ENCODE data around the gene GP5.

DNA sequence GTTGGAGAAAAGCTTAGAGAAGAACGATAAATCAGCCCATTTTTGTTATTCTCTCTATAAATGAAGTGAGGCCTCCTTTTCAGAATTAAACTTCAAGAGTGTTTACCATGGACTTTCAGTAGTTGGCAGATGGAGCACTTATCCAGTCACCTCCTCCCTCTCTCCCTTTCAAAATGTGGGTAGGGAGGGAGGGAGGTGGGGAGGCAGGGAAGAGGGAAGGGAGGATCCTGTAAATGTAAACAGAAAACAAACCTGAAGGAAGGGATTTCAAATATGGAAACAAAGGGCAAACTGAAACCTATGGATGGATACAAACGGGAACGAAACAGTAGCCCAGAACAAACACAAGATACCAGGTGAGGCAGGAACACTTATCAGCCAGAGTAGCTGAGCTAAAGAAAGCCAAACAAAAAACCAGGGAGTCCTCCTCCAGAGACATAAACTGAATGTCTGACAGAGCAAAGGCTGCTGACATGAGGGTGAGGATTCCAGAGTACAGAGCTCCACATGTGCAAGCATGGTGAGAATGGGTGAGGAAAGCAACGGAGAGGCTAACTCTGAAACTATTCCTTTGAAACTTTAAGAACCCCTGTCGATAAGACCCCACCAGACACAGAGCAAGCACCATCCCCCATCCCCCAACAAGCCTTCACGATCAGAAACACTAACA, 41.0 kb upstream of the GP5 start:
- TF ChIP-seq POLR2AphosphoS5 (IDR thresholded peaks at IDR 0.05; ENCODE audit: low read depth) (no peak), GABPA (IDR thresholded peaks at IDR 0.05; ENCODE audit: low read depth) (no peak)
- TF ChIP-seq, protein P1, sequence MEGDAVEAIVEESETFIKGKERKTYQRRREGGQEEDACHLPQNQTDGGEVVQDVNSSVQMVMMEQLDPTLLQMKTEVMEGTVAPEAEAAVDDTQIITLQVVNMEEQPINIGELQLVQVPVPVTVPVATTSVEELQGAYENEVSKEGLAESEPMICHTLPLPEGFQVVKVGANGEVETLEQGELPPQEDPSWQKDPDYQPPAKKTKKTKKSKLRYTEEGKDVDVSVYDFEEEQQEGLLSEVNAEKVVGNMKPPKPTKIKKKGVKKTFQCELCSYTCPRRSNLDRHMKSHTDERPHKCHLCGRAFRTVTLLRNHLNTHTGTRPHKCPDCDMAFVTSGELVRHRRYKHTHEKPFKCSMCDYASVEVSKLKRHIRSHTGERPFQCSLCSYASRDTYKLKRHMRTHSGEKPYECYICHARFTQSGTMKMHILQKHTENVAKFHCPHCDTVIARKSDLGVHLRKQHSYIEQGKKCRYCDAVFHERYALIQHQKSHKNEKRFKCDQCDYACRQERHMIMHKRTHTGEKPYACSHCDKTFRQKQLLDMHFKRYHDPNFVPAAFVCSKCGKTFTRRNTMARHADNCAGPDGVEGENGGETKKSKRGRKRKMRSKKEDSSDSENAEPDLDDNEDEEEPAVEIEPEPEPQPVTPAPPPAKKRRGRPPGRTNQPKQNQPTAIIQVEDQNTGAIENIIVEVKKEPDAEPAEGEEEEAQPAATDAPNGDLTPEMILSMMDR (IDR thresholded peaks at IDR 0.05; ENCODE audit: insufficient read depth, low read length), result no peak
- TF ChIP-seq, protein P2, sequence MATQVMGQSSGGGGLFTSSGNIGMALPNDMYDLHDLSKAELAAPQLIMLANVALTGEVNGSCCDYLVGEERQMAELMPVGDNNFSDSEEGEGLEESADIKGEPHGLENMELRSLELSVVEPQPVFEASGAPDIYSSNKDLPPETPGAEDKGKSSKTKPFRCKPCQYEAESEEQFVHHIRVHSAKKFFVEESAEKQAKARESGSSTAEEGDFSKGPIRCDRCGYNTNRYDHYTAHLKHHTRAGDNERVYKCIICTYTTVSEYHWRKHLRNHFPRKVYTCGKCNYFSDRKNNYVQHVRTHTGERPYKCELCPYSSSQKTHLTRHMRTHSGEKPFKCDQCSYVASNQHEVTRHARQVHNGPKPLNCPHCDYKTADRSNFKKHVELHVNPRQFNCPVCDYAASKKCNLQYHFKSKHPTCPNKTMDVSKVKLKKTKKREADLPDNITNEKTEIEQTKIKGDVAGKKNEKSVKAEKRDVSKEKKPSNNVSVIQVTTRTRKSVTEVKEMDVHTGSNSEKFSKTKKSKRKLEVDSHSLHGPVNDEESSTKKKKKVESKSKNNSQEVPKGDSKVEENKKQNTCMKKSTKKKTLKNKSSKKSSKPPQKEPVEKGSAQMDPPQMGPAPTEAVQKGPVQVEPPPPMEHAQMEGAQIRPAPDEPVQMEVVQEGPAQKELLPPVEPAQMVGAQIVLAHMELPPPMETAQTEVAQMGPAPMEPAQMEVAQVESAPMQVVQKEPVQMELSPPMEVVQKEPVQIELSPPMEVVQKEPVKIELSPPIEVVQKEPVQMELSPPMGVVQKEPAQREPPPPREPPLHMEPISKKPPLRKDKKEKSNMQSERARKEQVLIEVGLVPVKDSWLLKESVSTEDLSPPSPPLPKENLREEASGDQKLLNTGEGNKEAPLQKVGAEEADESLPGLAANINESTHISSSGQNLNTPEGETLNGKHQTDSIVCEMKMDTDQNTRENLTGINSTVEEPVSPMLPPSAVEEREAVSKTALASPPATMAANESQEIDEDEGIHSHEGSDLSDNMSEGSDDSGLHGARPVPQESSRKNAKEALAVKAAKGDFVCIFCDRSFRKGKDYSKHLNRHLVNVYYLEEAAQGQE (IDR thresholded peaks at IDR 0.05; ENCODE audit: insufficient replicate concordance, low read depth), result no peak

Data from HL-60 (cell line).